Measurements from ENCODE around the gene IFT88.

The IFT88 gene

GRCh38 chr13:20721454-20722357 is 154.7 kb downstream of the IFT88 start:
- Histone ChIP-seq H3K27ac (replicated peaks) (no peak overlapping the region), H3K27me3 (ENCODE audit: insufficient read depth, poor library complexity, severe bottlenecking) (no peaks in the 10 kb centered on the region), H3K4me3 (replicated peaks; ENCODE audit: insufficient read depth, low read length) (peak overlapping the region; percentile 39)
- no peak for DNase-seq (ENCODE audit: low read depth in 1 of 2, low spot score in 1 of 2)
- TF ChIP-seq REST (IDR thresholded peaks at IDR 0.05; ENCODE audit: insufficient replicate concordance, low read depth) (no peak), SPI1 (IDR thresholded peaks at IDR 0.05; ENCODE audit: borderline replicate concordance, low read depth) (no peak), POLR2AphosphoS5 (IDR thresholded peaks at IDR 0.05; ENCODE audit: low read depth) (no peak), GABPA (IDR thresholded peaks at IDR 0.05; ENCODE audit: low read depth) (no peak), CTCF (IDR thresholded peaks at IDR 0.05; ENCODE audit: insufficient read depth, low read length) (no peak)

DNA sequence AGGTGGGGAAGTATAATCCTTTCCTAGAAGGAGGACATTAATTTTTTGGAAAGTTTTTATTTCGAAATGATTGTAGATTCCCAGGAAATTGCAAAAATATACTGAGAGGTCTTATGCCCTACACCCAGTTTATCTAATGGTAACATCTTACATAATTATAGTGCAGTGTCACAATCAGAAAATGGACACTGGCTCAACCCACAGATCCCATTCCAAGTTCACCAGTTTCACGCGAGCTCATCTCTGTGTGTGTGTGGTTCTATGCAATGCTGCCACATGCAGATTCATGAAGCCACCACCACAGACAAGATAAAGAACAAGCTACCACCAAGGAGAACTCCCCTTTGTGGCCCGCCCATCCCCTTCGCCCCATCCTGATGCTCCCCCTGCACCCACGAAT is 160.9 kb downstream of the IFT88 start:
- no peak for DNase-seq (ENCODE audit: low read depth in 1 of 2, low spot score in 1 of 2)
- Histone ChIP-seq H3K27me3 (ENCODE audit: insufficient read depth, poor library complexity, severe bottlenecking) (no peaks in the 10 kb centered on the region), H3K4me3 (replicated peaks; ENCODE audit: insufficient read depth, low read length) (no peak overlapping the region), H3K27ac (replicated peaks) (no peak overlapping the region)
- TF ChIP-seq GABPA (IDR thresholded peaks at IDR 0.05; ENCODE audit: low read depth): no peak
- no peak for TF ChIP-seq CTCF (IDR thresholded peaks at IDR 0.05; ENCODE audit: insufficient read depth, low read length)
- no peak for TF ChIP-seq REST (IDR thresholded peaks at IDR 0.05; ENCODE audit: insufficient replicate concordance, low read depth)
- no peak for TF ChIP-seq POLR2AphosphoS5 (IDR thresholded peaks at IDR 0.05; ENCODE audit: low read depth)

DNA sequence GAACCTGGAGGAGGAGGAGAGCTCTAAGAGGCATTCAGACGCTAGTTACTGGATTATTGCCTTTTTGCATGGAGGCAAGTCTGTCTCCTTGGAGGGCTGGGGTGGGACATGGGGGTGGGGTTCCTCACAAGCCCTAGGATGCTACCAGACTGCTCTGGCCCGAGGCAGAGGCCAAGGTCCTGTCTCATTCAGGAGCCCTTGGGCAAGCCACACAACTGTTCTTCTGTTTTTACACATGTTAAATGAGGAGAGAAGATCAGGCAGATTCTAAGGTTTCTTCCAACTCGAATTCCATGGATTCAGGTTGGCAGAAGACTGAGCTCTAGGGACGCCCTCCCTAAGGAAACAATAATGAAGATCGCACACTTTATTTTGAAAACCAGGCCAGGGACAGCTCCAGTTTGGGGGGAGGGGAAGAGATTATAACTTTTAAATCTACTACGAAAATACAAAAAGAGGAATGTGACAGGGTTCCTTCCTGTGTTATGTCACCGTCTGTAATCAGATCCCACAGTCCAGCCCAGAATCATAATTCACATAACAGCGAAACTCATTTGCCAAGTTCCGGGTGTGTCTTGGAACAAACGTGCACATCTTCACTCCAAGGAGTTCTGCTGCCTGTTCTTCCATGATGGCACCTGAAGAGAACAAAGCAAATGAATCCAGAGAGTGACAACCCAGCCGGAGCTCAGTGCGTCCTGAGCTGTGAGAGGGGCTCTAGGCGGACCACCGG is 161.8 kb downstream of the IFT88 start:
- Histone ChIP-seq H3K4me3 (replicated peaks; ENCODE audit: insufficient read depth, low read length) (no peak overlapping the region), H3K27ac (replicated peaks) (no peak overlapping the region), H3K27me3 (ENCODE audit: insufficient read depth, poor library complexity, severe bottlenecking) (no peaks in the 10 kb centered on the region)
- no peak for DNase-seq (ENCODE audit: low read depth in 1 of 2, low spot score in 1 of 2)
- no peak for TF ChIP-seq SPI1 (IDR thresholded peaks at IDR 0.05; ENCODE audit: borderline replicate concordance, low read depth)
- no peak for TF ChIP-seq POLR2AphosphoS5 (IDR thresholded peaks at IDR 0.05; ENCODE audit: low read depth)
- TF ChIP-seq GABPA (IDR thresholded peaks at IDR 0.05; ENCODE audit: low read depth): no peak
- TF ChIP-seq CTCF (IDR thresholded peaks at IDR 0.05; ENCODE audit: insufficient read depth, low read length): no peak
- no peak for TF ChIP-seq REST (IDR thresholded peaks at IDR 0.05; ENCODE audit: insufficient replicate concordance, low read depth)

All from HL-60 (cell line).